HEK293T (cell line): ENCODE measurements around the gene FHIT.

ENCODE experiments used
- CTCF ChIA-PET: fragments of 350-600 bp; formaldehyde crosslinking; extraction: SDS; loops from one replicate; lab custom pipeline; 2021; ENCODE audit warnings: antibody characterized with exemption, inconsistent platforms; lab: Yijun Ruan, JAX
- POLR2A ChIA-PET: fragments of 350-600 bp; formaldehyde crosslinking; extraction: SDS; loops from one replicate; lab custom pipeline; 2020; ENCODE audit warnings: antibody characterized with exemption, inconsistent platforms; lab: Yijun Ruan, JAX
- DNase-seq: peaks from one replicate; pipeline ENCODE4 v3.0.0; 2012; ENCODE audit warnings: mixed read lengths; ENCODE audit errors: extremely low spot score
- ARNT ChIP-seq: fragments of 450-650 bp; IDR thresholded peaks from 2 replicates; pipeline ENCODE4 v1.6.1; 2017; ENCODE audit warnings: mild to moderate bottlenecking
- BHLHE40 ChIP-seq: fragments of 450-650 bp; IDR thresholded peaks from 2 replicates; pipeline ENCODE4 v1.6.1; 2016; ENCODE audit warnings: mild to moderate bottlenecking, moderate library complexity, borderline replicate concordance
- CTBP1 ChIP-seq: fragments of 450-650 bp; IDR thresholded peaks from 2 replicates; pipeline ENCODE4 v1.6.1; 2016; ENCODE audit warnings: borderline replicate concordance
- ELF4 ChIP-seq: fragments of 450-650 bp; IDR thresholded peaks from 2 replicates; pipeline ENCODE4 v1.6.1; 2017; ENCODE audit warnings: antibody characterized with exemption
- FOXA1 ChIP-seq: fragments of 450-650 bp; IDR thresholded peaks from 2 replicates; pipeline ENCODE4 v1.6.1; 2016; ENCODE audit warnings: mild to moderate bottlenecking
- FOXK2 ChIP-seq: fragments of 450-650 bp; IDR thresholded peaks from 2 replicates; pipeline ENCODE4 v1.6.1; 2016; ENCODE audit warnings: mild to moderate bottlenecking
- FOXM1 ChIP-seq: fragments of 450-650 bp; IDR thresholded peaks from 2 replicates; pipeline ENCODE4 v1.6.1; 2017; ENCODE audit warnings: mild to moderate bottlenecking, borderline replicate concordance
- HDGF ChIP-seq: fragments of 450-650 bp; IDR thresholded peaks from 2 replicates; pipeline ENCODE4 v1.6.1; 2017; ENCODE audit warnings: antibody characterized with exemption, borderline replicate concordance
- L3MBTL2 ChIP-seq: fragments of 450-650 bp; conservative IDR thresholded peaks from 2 replicates; pipeline ENCODE4 v1.6.1; 2016; ENCODE audit warnings: mild to moderate bottlenecking
- LEF1 ChIP-seq: fragments of 450-650 bp; IDR thresholded peaks from 2 replicates; pipeline ENCODE4 v1.6.1; 2017; ENCODE audit warnings: mild to moderate bottlenecking, borderline replicate concordance
- NFRKB ChIP-seq: fragments of 450-650 bp; IDR thresholded peaks from 2 replicates; pipeline ENCODE4 v1.6.1; 2016; ENCODE audit warnings: mild to moderate bottlenecking, moderate library complexity
- SP1 ChIP-seq: fragments of 450-650 bp; IDR thresholded peaks from 2 replicates; pipeline ENCODE4 v1.6.1; 2017
- SUZ12 ChIP-seq: fragments of 450-650 bp; IDR thresholded peaks from 2 replicates; pipeline ENCODE4 v1.6.1; 2016; ENCODE audit warnings: mild to moderate bottlenecking
- TARDBP ChIP-seq: fragments of 450-650 bp; IDR thresholded peaks from 2 replicates; pipeline ENCODE4 v1.6.1; 2016
- ZNF384 ChIP-seq: fragments of 450-650 bp; IDR thresholded peaks from 2 replicates; pipeline ENCODE4 v1.6.1; 2016
- TF ChIP-seq, protein P1 (sequence below): fragments of 450-650 bp; IDR thresholded peaks from 2 replicates; pipeline ENCODE4 v1.6.1; 2016

The FHIT gene

GRCh38 chr3:61136191-61136590, 115.1 kb downstream of the FHIT start:
- TF ChIP-seq ARNT, result no peak
- POLR2A ChIA-PET, result no interaction called here
- CTCF ChIA-PET, result no interaction called here
- DNase-seq, result no peak

DNA sequence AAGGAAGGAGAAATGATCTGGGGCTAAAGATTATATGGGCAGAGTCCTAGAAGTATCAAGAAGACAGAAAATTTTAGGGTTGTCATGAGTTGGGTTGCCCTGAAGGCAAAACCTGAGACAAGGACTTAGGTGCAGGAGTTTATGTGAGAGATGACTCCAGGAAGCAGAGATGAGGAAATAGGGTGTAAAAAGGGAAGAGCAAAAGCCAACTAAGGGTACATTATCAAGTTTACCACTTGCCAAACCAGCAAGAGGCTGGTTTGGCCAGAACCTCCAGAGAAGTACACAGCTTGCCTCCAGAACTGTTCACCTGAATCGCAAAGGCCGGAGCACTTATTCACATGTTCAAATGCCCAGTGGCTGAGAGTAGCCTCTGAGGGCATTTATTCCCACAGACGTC, 116.7 kb downstream of the FHIT start:
- TF ChIP-seq, protein P1, sequence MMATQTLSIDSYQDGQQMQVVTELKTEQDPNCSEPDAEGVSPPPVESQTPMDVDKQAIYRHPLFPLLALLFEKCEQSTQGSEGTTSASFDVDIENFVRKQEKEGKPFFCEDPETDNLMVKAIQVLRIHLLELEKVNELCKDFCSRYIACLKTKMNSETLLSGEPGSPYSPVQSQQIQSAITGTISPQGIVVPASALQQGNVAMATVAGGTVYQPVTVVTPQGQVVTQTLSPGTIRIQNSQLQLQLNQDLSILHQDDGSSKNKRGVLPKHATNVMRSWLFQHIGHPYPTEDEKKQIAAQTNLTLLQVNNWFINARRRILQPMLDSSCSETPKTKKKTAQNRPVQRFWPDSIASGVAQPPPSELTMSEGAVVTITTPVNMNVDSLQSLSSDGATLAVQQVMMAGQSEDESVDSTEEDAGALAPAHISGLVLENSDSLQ, result no peak
- TF ChIP-seq TARDBP (no peak), L3MBTL2 (no peak), ELF4 (no peak), SP1 (no peak), FOXK2 (no peak), LEF1 (no peak), SUZ12 (no peak), NFRKB (no peak), ARNT (no peak), FOXM1 (no peak), CTBP1 (no peak), HDGF (no peak), ZNF384 (no peak)
- no peak for DNase-seq
- POLR2A ChIA-PET, result no interaction called here
- CTCF ChIA-PET, result interaction anchor here (0.7 kb wide), 1 partner anchor 137 kb away, joined by 3 read pairs; no protein-coding TSS in a partner anchor

GRCh38 chr3:61132062-61132461, 119.2 kb downstream of the FHIT start:
- CTCF ChIA-PET, result no interaction called here
- no peak for DNase-seq
- TF ChIP-seq FOXA1, result no peak
- TF ChIP-seq, protein P1, result no peak
- no peak for TF ChIP-seq LEF1
- no peak for TF ChIP-seq FOXM1
- TF ChIP-seq HDGF, result no peak
- no peak for TF ChIP-seq FOXK2
- TF ChIP-seq BHLHE40, result no peak
- no peak for TF ChIP-seq CTBP1
- no peak for TF ChIP-seq SP1
- TF ChIP-seq NFRKB, result no peak
- TF ChIP-seq ARNT, result no peak
- TF ChIP-seq SUZ12, result no peak
- no peak for TF ChIP-seq ELF4
- no peak for TF ChIP-seq L3MBTL2
- no peak for TF ChIP-seq ZNF384
- no peak for TF ChIP-seq TARDBP
- POLR2A ChIA-PET, result no interaction called here

DNA sequence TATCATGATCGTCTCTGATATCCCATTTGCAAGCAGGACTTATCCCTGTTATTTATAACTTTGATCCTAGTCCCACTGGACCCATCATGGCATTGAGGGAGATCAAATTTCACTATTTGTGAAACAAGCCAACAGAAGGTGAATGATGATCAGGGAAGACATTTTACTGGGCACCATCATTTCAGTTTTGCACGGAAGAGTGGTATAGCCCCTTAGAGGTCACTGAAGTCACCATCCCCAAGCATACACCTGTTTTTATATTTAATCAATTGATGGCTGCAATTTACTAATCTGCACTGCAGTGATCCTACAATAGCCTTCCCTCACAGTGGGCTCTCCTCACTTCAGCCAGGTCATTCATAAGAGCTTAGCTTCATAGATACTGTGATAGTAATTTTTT, 132.4 kb downstream of the FHIT start:
- POLR2A ChIA-PET, result no interaction called here
- CTCF ChIA-PET, result no interaction called here
- TF ChIP-seq ARNT, result no peak
- no peak for TF ChIP-seq FOXK2
- TF ChIP-seq ZNF384, result no peak
- no peak for TF ChIP-seq CTBP1
- TF ChIP-seq NFRKB, result no peak
- no peak for TF ChIP-seq TARDBP
- no peak for TF ChIP-seq FOXM1
- no peak for TF ChIP-seq SP1
- no peak for TF ChIP-seq FOXA1
- no peak for TF ChIP-seq ELF4
- no peak for DNase-seq

GRCh38 chr3:61117045-61117898, 134.0 kb downstream of the FHIT start:
- DNase-seq, result no peak
- no peak for TF ChIP-seq FOXA1
- no peak for TF ChIP-seq BHLHE40
- TF ChIP-seq FOXM1, result no peak
- no peak for TF ChIP-seq CTBP1
- no peak for TF ChIP-seq ARNT
- TF ChIP-seq L3MBTL2, result no peak
- no peak for TF ChIP-seq LEF1
- TF ChIP-seq, protein P1, result no peak
- TF ChIP-seq HDGF, result no peak
- TF ChIP-seq FOXK2, result no peak
- TF ChIP-seq SP1, result no peak
- CTCF ChIA-PET, result no interaction called here
- POLR2A ChIA-PET, result no interaction called here

DNA sequence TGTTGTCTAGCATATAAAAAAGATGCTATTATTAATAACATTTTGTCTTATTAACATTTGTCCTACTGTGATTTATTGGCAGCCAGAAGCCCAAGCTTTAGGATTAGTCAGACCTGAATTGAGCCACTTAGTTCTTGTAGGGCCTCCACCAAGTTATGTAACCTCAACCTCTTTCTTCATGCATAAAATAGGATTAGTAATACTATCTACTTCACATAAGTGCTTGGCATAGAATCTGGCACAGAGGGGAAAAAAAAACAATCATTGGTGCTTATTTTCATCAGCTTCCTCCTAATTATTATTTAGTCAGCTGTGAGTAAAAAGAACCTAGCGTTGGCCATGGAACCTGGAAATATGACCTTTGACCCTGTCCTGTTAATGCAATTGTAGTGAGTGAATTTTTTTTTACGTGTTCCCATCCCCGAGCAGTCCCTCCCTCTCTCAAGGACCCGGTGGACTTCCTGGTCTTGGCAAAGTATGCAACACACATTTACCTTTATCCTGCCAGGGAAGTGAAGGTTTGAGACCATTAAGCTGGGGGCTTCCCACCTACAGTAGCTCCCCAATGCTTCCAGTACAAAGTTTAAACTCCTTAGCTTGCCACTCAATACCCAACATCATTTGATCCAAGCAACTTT, 136.8 kb downstream of the FHIT start:
- no peak for DNase-seq
- no peak for TF ChIP-seq L3MBTL2
- no peak for TF ChIP-seq ZNF384
- no peak for TF ChIP-seq FOXM1
- TF ChIP-seq ARNT, result no peak
- no peak for TF ChIP-seq TARDBP
- POLR2A ChIA-PET, result no interaction called here
- CTCF ChIA-PET, result no interaction called here
